A673 (cell line): ENCODE results near the gene NR6A1. TPM values are rescaled to one million over a fixed set of nuclear protein-coding genes. Genes with fewer than 3 reads are reported as not detected.
A peak's percentile ranks its signal among the peaks of the same experiment; 100 is the strongest.

Experiments
- Bru-seq: library from RNA; stranded (reverse); fragments of 400-500 nt; gene quantifications from one replicate; lab custom pipeline; 2021; lab: Mats Ljungman, UMichigan
- BruChase-seq, 2 experiments: library from RNA; stranded (reverse); fragments of 400-500 nt; gene quantifications; one replicate each; lab custom pipeline; 2021; lab: Mats Ljungman, UMichigan
- BruUV-seq: library from RNA; stranded (reverse); fragments of 400-500 nt; replicated peaks from 2 replicates; lab custom pipeline; 2021; lab: Mats Ljungman, UMichigan
- CTCF ChIA-PET: fragments of 300-600 bp; sonication (Branson Sonifier 250); formaldehyde crosslinking; loops from one replicate; lab custom pipeline; 2022; ENCODE audit warnings: antibody characterized with exemption; lab: Charles Lee
- POLR2A ChIA-PET: fragments of 300-600 bp; sonication (Branson Sonifier 250); formaldehyde crosslinking; loops from one replicate; lab custom pipeline; 2022; ENCODE audit warnings: antibody characterized with exemption; ENCODE audit not compliant: low non-redundant PET; lab: Charles Lee
- DNase-seq: peaks from one replicate; pipeline ENCODE4 v3.0.0-alpha.2; 2015; ENCODE audit warnings: low spot score
- H3K27ac ChIP-seq: fragments of 200-600 bp; sonication (generic); 2 replicates; pipeline ENCODE4 v1.5.1; 2016; ENCODE audit warnings: mixed run types, low read depth, mild to moderate bottlenecking, mixed read lengths, antibody characterized with exemption, low read length; ENCODE audit not compliant: poor library complexity, severe bottlenecking
- H3K27me3 ChIP-seq: fragments of 200-600 bp; sonication (generic); replicated peaks from 2 replicates; pipeline ENCODE4 v1.6.1; 2017; ENCODE audit warnings: mixed run types, low read depth, mild to moderate bottlenecking, mixed read lengths, antibody characterized with exemption, low read length; ENCODE audit not compliant: insufficient read depth, poor library complexity
- H3K36me3 ChIP-seq: fragments of 200-600 bp; sonication (generic); 2 replicates; pipeline ENCODE4 v1.6.1; 2016; ENCODE audit warnings: mixed run types, mild to moderate bottlenecking, mixed read lengths, antibody characterized with exemption, low read length; ENCODE audit not compliant: insufficient read depth, poor library complexity, severe bottlenecking
- H3K4me1 ChIP-seq: fragments of 200-600 bp; sonication (generic); 2 replicates; pipeline ENCODE4 v1.6.1; 2017; ENCODE audit warnings: mixed run types, mild to moderate bottlenecking, mixed read lengths, antibody characterized with exemption, low read length; ENCODE audit not compliant: insufficient read depth, poor library complexity, severe bottlenecking
- H3K4me3 ChIP-seq: fragments of 200-600 bp; sonication (generic); 2 replicates; pipeline ENCODE4 v1.5.1; 2016; ENCODE audit warnings: low read depth, mixed run types, mild to moderate bottlenecking, mixed read lengths, low read length; ENCODE audit not compliant: poor library complexity, severe bottlenecking
- H3K9me3 ChIP-seq: fragments of 200-600 bp; sonication (generic); 2 replicates; pipeline ENCODE4 v1.6.1; 2016; ENCODE audit warnings: mixed run types, low read depth, mild to moderate bottlenecking, mixed read lengths, antibody characterized with exemption, low read length; ENCODE audit not compliant: poor library complexity, severe bottlenecking
- CTCF ChIP-seq: fragments of 300-800, 200-600 bp; sonication (generic); conservative IDR thresholded peaks from 2 replicates; pipeline ENCODE4 v1.5.1; 2017; ENCODE audit warnings: low read depth, mild to moderate bottlenecking, antibody characterized with exemption, low read length, moderate library complexity, mixed read lengths
- EZH2 ChIP-seq: fragments of 200-600 bp; sonication (generic); IDR thresholded peaks from 2 replicates; pipeline ENCODE4 v1.6.1; 2017; ENCODE audit warnings: borderline replicate concordance, low read depth, mild to moderate bottlenecking, mixed read lengths, antibody characterized with exemption, low read length; ENCODE audit not compliant: poor library complexity, severe bottlenecking
- intact Hi-C: fragments of 100-400 bp; cut with micrococcal nuclease; formaldehyde crosslinking; loops from one replicate; pipeline ENCODE4 v1.10.0; 2022; ENCODE audit not compliant: unreplicated experiment
- long read RNA-seq: library from polyadenylated mRNA; stranded (forward); transcript quantifications from one replicate; pipeline ENCODE4 v2.0.0, GENCODE V29; 2022
- total RNA-seq: library from RNA; stranded (reverse); gene quantifications from 2 replicates; pipeline ENCODE4 v1.2.3, GENCODE V29; 2021

NR6A1 gene
- total RNA-seq (5.3 and 6.8 TPM in 2 replicates), Bru-seq, nascent RNA (percentile 79 among the genes with signal in this experiment), BruChase-seq, experiment 1, labeled RNA remaining after a 2-hour chase (percentile 86 among the genes with signal in this experiment), BruChase-seq, experiment 2, labeled RNA remaining after a 6-hour chase (percentile 88 among the genes with signal in this experiment)
- long read RNA-seq, partial matches to known transcripts, result 0 of 4 reads
- long read RNA-seq, other reads (novel, unspliced or antisense), result 4 of 4 reads

- H3K4me3 ChIP-seq, result peak within 1 kb of the TSS; percentile 67
- H3K36me3 ChIP-seq, result no peaks in the 10 kb centered on the region
- CTCF ChIA-PET, result interaction anchor here (0.6 to 3.0 kb wide), 5 partner anchors 59 to 81 kb away, joined by 3 to 58 read pairs (median 3); partner anchors contain the start of gene WDR38
- H3K9me3 ChIP-seq, result no peaks in the 10 kb centered on the region
- peak within 1 kb of the TSS; percentile 94 for H3K27ac ChIP-seq
- intact Hi-C loops, result loop anchor here (5.0 kb wide), 1 partner anchor 371 kb away; the partner anchor contains the start of gene SCAI
- peak; percentile 99 for DNase-seq
- H3K27me3 ChIP-seq, result no peaks in the 10 kb centered on the region
- TF ChIP-seq EZH2 (no peak), CTCF (0 out of 2 replicates have a peak, but pooled peaks have one; percentile 22)
- no TSS peak for BruUV-seq
- peaks cover 29% of the 10 kb centered on the region for H3K4me1 ChIP-seq
- POLR2A ChIA-PET, result interaction anchor here (0.6 kb wide), 1 partner anchor 358 kb away, joined by 3 read pairs; no protein-coding TSS in a partner anchor
These were observed at the start of gene NR6A1 for GRCh38 chr9:124771021-124771866. Gene NR6A1, minus strand, starts transcription at chr9:124771311.

GRCh38 chr9:124818431-124819281, 47.5 kb upstream of the NR6A1 start:
- H3K9me3 ChIP-seq, result no peaks in the 10 kb centered on the region
- TF ChIP-seq EZH2 (no peak), CTCF (no peak)
- POLR2A ChIA-PET, result no interaction called here
- no peak for DNase-seq
- H3K4me1 ChIP-seq, result no peaks in the 10 kb centered on the region
- no TSS peak for BruUV-seq
- H3K4me3 ChIP-seq, result no peak overlapping the region
- H3K27me3 ChIP-seq, result no peaks in the 10 kb centered on the region
- H3K36me3 ChIP-seq, result no peaks in the 10 kb centered on the region
- intact Hi-C loops, result no loop called here
- no peak overlapping the region for H3K27ac ChIP-seq
- CTCF ChIA-PET, result no interaction called here

- H3K27ac ChIP-seq, result no peak overlapping the region
- ChIA-PET CTCF (no interaction called here), POLR2A (no interaction called here)
- DNase-seq, result no peak
- intact Hi-C loops, result no loop called here
- TF ChIP-seq EZH2, result no peak
- no peak for TF ChIP-seq CTCF
- no peaks in the 10 kb centered on the region for H3K4me1 ChIP-seq
- H3K9me3 ChIP-seq, result no peaks in the 10 kb centered on the region
- no peak overlapping the region for H3K4me3 ChIP-seq
- no peaks in the 10 kb centered on the region for H3K36me3 ChIP-seq
- BruUV-seq, result no TSS peak
- H3K27me3 ChIP-seq, result no peaks in the 10 kb centered on the region
These were observed 44.5 kb upstream of the NR6A1 start for GRCh38 chr9:124815601-124816000.
